Transverse colon (tissue), 4 donors: Measurements from ENCODE around the gene TAS2R60. TPM values are rescaled to one million over a fixed set of nuclear protein-coding genes. Genes with fewer than 3 reads are reported as not detected.
"Not testable (repeated sequence)": the region's sequence is repeated elsewhere in the genome, so short reads cannot be mapped to it uniquely, and the experiment has no call there.

Experiments used
- DNase-seq: peaks from one replicate; pipeline ENCODE4 v3.0.0-alpha.2; 2019
- H3K27ac ChIP-seq, 4 donors: fragments of 200-600 bp; sonication (generic); 2 replicates each; pipeline ENCODE4 v1.5.1; 2016 to 2018; ENCODE audit warnings: inconsistent platforms in 4 of 4
- H3K27me3 ChIP-seq: fragments of 200-600 bp; sonication (generic); 2 replicates; pipeline ENCODE4 v1.5.1; 2017; ENCODE audit warnings: inconsistent platforms
- H3K36me3 ChIP-seq, 4 donors: fragments of 200-600 bp; sonication (generic); 2 replicates each; pipeline ENCODE4 v1.5.1; 2017 to 2019; ENCODE audit warnings: inconsistent platforms in 4 of 4
- H3K4me1 ChIP-seq, 4 donors: fragments of 200-600 bp; sonication (generic); 2 replicates each; pipeline ENCODE4 v1.5.1; 2017 to 2020; ENCODE audit warnings: inconsistent platforms in 4 of 4
- H3K4me3 ChIP-seq, 4 donors: fragments of 200-600 bp; sonication (generic); 1 replicate in 1 of 4; 2 replicates in 3 of 4; pipeline versions ENCODE4 v1.5.1 to v1.6.1; 2017 to 2019; ENCODE audit warnings: inconsistent platforms in 4 of 4
- H3K9me3 ChIP-seq, 2 donors: fragments of 200-600 bp; sonication (generic); 2 replicates each; pipeline ENCODE4 v1.5.1; 2017 to 2019; ENCODE audit warnings: inconsistent platforms in 2 of 2
- EP300 ChIP-seq: sonication (generic); formaldehyde crosslinking; IDR thresholded peaks from one replicate; pipeline ENCODE4 v1.6.1; 2017; ENCODE audit warnings: antibody characterized with exemption, low read depth
- POLR2A ChIP-seq: fragments of 450-650 bp; IDR thresholded peaks from one replicate; pipeline ENCODE4 v1.6.1; 2016; ENCODE audit warnings: antibody characterized with exemption, mild to moderate bottlenecking, moderate library complexity
- POLR2AphosphoS5 ChIP-seq, 3 donors: sonication (generic); formaldehyde crosslinking; IDR thresholded peaks; one replicate each; pipeline ENCODE4 v1.6.1; 2016; ENCODE audit warnings: antibody characterized with exemption in 3 of 3
- WGBS, 2 donors: methylation state at CpG; one replicate each; pipeline ENCODE4 v1.1.5; 2018; ENCODE audit warnings: low coverage in 1 of 2; 5-methylcytosine and 5-hydroxymethylcytosine counted together
- in situ Hi-C, 4 donors: fragments of 200-750 bp; cut with MboI; loops; one replicate each; pipeline versions ENCODE4 v1.15.0 to v1.15.1; 2017; ENCODE audit warnings: low sequenced_read_pairs in 3 of 4, low pct_ligation_motif_present in 1 of 4, low pct_unique_long_range_greater_than_20kb in 1 of 4
- intact Hi-C: fragments of 100-400 bp; cut with DNase I; formaldehyde crosslinking; loops from one replicate; pipeline ENCODE4 v1.15.1; 2023; ENCODE audit warnings: low total_unique reads
- total RNA-seq, 4 donors: library from RNA; depleted of rRNA; stranded (reverse); fragments of >200 nt; gene quantifications; one replicate each; pipeline ENCODE4 v1.1.0, GENCODE V29; 2016
- TF ChIP-seq, protein P1 (sequence below), 5 experiments: fragments of 200-600 bp in 3 of 5; fragments of 450-650 bp in 2 of 5; sonication (generic) in 3 of 5; IDR thresholded peaks; 1 replicate in 2 of 5; 2 replicates in 3 of 5; pipeline ENCODE4 v1.5.1; 2016 to 2017; ENCODE audit warnings: antibody characterized with exemption in 5 of 5, inconsistent platforms in 3 of 5, mild to moderate bottlenecking in 2 of 5, moderate library complexity in 1 of 5

TAS2R60 gene
- total RNA-seq, 4 donors from 2014 or later, result not detected

DNA sequence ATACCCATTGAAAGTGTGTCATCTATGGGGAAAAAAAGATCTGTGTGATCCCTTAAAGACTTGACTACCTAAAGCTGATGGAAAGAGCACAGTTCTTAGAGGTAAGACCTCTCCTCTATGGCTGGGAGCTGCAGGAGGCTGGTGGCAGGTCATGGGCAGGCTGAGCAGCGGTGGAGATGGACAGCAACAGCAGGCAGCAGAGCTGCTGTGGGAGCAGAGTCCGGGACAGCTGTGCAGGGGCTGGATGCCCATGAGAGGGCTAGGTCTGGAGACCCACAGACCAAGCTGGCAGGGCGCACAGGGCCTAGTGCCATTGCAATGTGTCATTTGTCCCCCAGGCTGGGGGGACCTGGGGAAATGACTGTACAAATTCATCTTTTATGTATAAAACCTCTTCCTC is 21.2 kb upstream of the TAS2R60 start:
- Histone ChIP-seq H3K4me3 (no peak overlapping the region), H3K27ac (no peak overlapping the region), H3K27me3 (no peaks in the 10 kb centered on the region), H3K4me1 (no peaks in the 10 kb centered on the region), H3K9me3 (no peaks in the 10 kb centered on the region), H3K36me3 (no peaks in the 10 kb centered on the region)
- 94% methylated on average over 3 of the region's 3 CpGs; no CpG with 5 or more reads in 1 of the 2 donors for WGBS, 2 donors
- no peak for TF ChIP-seq POLR2AphosphoS5 (IDR thresholded peaks at IDR 0.05)
- no peak for TF ChIP-seq POLR2A
- TF ChIP-seq, protein P1, sequence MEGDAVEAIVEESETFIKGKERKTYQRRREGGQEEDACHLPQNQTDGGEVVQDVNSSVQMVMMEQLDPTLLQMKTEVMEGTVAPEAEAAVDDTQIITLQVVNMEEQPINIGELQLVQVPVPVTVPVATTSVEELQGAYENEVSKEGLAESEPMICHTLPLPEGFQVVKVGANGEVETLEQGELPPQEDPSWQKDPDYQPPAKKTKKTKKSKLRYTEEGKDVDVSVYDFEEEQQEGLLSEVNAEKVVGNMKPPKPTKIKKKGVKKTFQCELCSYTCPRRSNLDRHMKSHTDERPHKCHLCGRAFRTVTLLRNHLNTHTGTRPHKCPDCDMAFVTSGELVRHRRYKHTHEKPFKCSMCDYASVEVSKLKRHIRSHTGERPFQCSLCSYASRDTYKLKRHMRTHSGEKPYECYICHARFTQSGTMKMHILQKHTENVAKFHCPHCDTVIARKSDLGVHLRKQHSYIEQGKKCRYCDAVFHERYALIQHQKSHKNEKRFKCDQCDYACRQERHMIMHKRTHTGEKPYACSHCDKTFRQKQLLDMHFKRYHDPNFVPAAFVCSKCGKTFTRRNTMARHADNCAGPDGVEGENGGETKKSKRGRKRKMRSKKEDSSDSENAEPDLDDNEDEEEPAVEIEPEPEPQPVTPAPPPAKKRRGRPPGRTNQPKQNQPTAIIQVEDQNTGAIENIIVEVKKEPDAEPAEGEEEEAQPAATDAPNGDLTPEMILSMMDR (IDR thresholded peaks at IDR 0.05), result no peak
- TF ChIP-seq EP300, result no peak
- in situ Hi-C loops, result no loop called here
- intact Hi-C loops, result no loop called here
- no peak for DNase-seq

DNA sequence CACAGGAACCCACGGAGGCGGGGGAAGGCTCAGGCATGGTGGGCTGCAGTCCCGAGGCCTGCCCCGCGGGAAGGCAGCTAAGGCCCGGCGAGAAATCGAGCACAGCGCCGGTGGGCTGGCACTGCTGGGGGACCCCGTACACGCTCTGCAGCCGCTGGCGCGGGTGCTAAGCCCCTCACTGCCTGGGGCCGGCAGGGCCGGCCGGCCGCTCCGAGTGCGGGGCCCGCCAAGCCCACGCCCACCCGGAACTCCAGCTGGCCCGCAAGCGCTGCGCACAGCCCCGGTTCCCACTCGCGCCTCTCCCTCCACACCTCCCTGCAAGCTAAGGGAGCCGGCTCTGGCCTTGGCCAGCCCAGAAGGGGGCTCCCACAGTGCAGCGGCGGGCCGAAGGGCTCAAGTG is 18.8 kb upstream of the TAS2R60 start:
- WGBS, 2 donors, result 97% methylated on average over 34 of the region's 34 CpGs; no CpG with 5 or more reads in 1 of the 2 donors
- in situ Hi-C loops, H3K27me3 ChIP-seq, H3K27ac ChIP-seq, H3K4me1 ChIP-seq, H3K9me3 ChIP-seq, DNase-seq, H3K4me3 ChIP-seq, intact Hi-C loops, H3K36me3 ChIP-seq: not testable (repeated sequence)

DNA sequence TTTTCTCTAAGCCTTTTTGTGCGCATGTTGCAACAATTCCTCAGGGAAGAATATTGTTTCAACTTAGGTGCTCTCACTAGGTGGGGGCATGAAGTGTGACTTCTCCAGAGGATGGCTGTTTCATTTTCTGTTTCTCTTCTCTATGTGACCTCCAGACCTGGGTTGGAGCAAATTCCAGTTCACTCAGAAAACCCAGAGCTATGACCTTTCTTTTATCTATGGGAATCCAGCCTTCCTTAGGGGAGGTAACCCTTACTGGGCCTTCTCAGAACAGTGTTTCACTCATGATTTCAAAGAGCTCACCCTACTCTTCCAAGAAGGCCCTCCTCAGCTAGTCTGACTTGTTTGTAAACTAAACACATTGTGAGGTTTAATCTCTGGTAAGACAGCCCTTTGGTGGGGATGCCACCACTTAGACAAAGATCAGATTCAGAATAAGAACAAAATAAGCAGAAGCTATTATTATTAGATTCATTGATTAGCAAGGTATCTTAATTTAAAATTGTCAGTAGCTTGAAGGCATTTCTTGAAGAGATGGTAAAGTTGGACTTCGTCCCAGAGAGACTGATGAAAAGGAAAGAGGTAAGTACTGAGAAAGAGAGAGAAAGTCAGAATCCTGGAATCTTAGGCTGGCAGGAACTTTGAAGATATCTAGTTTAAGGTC is 16.6 kb upstream of the TAS2R60 start:
- Histone ChIP-seq H3K27ac (no peak overlapping the region), H3K27me3 (no peaks in the 10 kb centered on the region), H3K36me3 (no peaks in the 10 kb centered on the region), H3K4me1 (no peaks in the 10 kb centered on the region), H3K9me3 (no peaks in the 10 kb centered on the region), H3K4me3 (no peak overlapping the region)
- intact Hi-C loops (no loop called here), in situ Hi-C loops (loop anchor here in 1 of 4 donors (25.0 kb wide), 1 partner anchor 414 kb away; no protein-coding TSS in a partner anchor)
- no peak for TF ChIP-seq EP300
- no peak for TF ChIP-seq POLR2A
- TF ChIP-seq, protein P1 (IDR thresholded peaks at IDR 0.05), result no peak
- no peak for TF ChIP-seq POLR2AphosphoS5 (IDR thresholded peaks at IDR 0.05)
- WGBS, 2 donors, result 83 to 87% methylated on average over 2 of the region's 2 CpGs
- DNase-seq, result no peak

DNA sequence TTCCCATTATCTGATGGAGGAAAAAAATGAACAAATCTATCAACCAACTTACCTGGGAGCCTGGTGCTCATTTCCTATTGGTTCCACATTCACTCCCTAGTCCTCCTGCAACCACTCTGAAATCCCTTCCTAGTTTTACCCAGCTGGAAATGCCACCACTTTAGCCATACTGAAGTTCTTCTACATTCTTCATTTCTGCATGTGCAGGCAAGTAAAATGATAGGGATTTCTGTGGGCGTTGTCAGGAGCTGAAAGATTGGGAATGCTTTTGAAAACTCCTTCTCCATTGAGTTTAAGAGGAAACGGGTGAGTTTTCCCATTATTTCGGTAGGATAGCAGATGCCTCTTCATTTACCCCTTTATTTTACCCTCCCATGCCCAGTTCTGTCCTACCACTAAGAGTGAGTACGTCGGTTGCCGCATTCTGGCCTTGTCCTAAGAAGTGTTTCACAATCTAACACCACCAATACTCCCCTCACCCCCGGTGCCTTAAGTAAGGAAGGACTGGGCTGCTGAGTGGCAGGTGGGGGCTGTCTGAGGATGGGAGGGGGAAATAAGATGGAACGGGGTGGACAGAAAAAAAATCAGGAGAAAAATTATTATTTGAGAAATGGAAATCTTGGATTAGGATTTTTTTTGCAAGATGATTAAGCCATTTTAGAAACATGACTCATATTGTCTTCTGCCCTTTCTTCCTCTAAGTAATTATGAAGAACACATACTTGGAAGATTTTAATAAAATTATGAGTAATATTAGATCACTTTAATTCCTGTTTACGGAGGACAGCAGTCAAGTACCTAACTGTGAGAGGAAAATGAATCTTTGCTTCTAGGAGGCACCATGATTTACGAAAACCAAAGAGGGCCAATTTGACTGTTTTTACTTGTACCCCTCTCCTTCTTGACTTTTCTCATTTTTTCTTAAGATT is 13.2 kb upstream of the TAS2R60 start:
- in situ Hi-C loops, result loop anchor here in 1 of 4 donors (25.0 kb wide), 1 partner anchor 418 kb away; no protein-coding TSS in a partner anchor
- H3K4me1 ChIP-seq, result no peaks in the 10 kb centered on the region
- H3K27ac ChIP-seq, result no peak overlapping the region
- no peak for TF ChIP-seq POLR2AphosphoS5 (IDR thresholded peaks at IDR 0.05)
- TF ChIP-seq, protein P1 (IDR thresholded peaks at IDR 0.05), result no peak
- no peak for TF ChIP-seq EP300
- no peak for TF ChIP-seq POLR2A
- no peaks in the 10 kb centered on the region for H3K36me3 ChIP-seq
- WGBS, 2 donors, result 81 to 86% methylated on average over 6 to 10 of the region's 10 CpGs
- intact Hi-C loops, result no loop called here
- no peaks in the 10 kb centered on the region for H3K9me3 ChIP-seq
- no peak overlapping the region for H3K4me3 ChIP-seq
- DNase-seq, result no peak
- H3K27me3 ChIP-seq, result no peaks in the 10 kb centered on the region
